ENCODE data around the gene UBALD2. TPM values are rescaled to one million over a fixed set of nuclear protein-coding genes. Genes with fewer than 3 reads are reported as not detected.
"Not testable (repeated sequence)": the region's sequence is repeated elsewhere in the genome, so short reads cannot be mapped to it uniquely, and the experiment has no call there.

The UBALD2 gene
- polyA plus RNA-seq, 3 donors = 21.8 to 28.5 (median 23.6) TPM

DNA sequence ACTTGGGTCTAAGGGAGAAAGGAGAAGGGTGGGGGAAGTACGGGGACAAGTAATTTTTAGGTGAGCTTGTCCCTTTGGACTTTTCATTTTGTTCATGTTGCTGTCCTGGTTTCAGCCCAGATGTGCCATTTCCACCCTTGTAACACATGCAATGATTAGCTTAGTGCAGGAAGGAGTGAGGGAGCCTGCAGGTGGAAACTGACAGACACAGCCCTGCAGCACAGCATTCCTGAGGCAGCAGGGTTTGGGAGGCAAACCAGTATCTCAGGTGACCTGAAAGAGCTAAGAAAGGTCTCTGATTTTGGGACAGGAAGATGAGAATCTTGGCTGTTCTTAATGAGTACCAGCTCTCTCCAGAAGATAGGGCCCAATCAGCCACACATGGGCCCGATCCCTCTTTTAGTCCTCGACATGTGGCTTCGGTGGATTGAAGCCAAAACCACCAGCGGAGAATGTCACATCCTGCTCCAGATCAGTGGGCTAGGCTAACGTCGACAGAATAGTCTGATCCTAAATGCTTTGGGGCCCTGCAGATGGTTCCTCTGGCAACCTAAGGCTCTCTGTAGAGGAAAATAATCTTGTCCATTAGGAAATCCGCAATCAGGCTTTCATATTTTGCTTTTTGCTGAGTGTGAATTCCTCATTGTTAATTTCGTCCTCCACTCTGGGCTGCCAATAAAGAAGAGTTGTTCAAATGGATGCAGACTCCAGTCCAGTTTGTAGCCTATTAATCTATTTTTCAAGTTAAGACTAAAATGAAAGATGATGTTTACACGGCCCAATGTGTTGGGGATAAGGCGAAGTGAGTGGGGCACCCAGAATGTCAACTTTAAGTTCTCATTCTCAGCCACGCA, 21.1 kb upstream of the UBALD2 start:
- no peak for DNase-seq (ENCODE audit: low read depth in 3 of 3, low spot score in 2 of 3)

DNA sequence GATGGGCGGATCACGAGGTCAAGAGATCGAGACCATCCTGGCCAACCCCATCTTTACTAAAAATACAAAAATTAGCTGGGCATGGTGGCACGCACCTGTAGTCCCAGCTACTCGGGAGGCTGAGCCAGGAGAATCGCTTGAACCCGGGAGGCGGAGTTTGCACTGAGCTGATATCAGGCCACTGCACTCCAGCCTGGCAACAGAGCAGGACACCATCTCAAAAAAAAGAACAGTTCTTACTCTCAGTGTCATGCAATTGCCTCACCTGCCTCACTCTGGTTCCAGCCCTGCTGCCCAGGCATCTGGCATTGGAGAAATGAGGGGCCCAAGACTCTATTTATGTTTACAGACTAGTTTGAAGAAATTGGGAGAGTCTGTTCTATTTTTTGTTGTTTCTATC, 20.4 kb upstream of the UBALD2 start:
- not testable (repeated sequence) for DNase-seq (ENCODE audit: low read depth in 3 of 3, low spot score in 2 of 3)

DNA sequence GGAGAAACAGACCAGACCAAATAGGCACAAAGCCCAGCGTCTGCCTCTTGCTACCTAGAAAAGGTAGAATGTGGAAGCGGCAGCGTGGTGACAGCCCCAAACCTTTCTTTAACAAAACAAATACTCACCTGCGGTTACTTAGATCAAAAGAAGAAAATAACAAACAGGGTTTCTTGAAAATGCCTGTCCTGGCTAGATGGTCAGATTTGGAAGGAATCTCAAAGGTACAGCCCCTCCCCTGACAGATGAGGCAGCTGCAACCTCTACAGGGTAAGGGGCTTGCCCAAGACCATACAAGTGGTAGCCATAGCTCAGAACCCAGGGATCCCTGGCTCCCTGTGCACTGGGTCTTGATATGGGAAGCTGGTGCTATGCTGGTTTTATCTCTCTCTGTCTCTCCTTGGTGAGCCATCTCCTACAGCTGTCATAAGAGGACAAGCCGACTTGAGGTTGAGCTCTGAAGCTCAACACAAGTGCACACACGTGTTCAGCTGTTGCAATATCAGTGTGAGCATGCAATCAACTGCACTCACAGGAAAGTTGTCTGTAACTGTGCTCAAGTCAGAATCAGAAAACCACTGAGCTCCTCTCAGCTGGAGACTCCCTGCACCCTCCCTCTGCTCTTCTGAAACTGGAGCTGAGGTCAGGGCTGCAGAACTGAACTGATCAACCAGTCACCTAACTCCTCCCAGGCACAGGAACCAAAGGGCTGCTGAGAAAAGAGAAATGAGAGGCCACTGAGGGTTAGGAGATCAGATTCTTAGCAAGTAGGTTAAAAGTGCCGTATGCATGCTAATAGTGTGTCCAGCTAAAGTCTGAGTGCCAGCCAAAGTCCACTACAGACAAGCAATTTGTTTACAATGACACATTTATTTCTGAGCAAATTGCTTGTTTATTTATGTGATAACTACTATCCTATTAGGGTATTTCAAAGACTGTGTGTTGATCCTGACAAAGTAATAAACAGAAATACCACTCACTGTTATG, 18.8 kb upstream of the UBALD2 start:
- DNase-seq (ENCODE audit: low read depth in 3 of 3, low spot score in 2 of 3) = no peak

DNA sequence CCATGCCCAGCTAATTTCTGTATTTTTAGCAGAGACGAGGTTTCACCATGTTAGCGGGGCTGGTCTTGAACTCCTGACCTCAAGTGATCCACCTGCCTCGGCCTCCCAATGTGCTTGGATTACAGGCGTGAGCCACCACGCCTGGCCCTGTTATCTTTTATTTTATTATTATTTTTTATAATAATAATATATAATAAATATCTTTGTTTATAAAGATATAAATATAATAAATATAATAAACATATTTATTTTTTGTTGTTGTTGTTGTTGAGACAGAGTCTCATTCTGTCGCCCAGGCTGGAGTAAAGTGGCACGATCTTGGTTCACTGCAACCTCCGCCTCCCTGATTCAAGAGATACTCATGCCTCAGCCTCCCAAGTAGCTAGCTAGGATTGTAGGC, 17.8 kb upstream of the UBALD2 start:
- DNase-seq (ENCODE audit: low read depth in 3 of 3, low spot score in 2 of 3) = no peak

DNA sequence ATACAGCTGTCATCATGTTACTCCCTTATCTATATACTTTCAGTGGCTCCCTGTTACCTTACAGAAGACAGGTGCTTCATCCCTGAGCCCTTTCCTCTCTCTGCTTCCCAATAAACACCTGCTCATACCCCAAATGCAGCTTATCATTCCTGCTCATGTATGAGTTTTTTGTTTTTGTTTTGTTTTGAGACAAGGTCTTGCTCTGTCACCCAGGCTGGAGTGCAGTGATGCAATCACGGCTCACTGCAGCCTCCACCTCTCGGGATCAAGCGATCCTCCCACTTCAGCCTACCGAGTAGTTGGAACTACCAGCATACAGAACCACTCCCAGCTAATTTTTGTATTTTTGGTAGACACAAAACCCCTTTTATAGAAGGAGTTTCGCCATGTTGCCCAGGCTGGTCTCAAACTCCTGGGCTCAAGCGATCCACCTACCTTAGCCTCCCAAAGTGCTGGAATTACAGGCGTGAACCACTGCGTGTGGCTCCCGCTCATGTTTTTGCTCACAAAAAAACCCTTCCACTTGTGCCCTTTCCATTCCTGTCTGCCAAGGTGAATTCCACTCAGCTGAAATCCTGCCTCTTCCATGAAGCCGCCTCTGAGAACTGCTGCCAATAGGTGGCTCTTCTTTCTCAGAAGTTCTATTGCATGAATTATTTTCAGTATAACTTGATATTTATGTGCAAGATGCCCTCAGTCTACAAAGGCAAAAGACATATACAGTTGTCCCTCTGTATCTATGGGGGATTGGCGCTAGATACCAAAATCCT, 16.9 kb upstream of the UBALD2 start:
- DNase-seq (ENCODE audit: low read depth in 3 of 3, low spot score in 2 of 3) = no peak

DNA sequence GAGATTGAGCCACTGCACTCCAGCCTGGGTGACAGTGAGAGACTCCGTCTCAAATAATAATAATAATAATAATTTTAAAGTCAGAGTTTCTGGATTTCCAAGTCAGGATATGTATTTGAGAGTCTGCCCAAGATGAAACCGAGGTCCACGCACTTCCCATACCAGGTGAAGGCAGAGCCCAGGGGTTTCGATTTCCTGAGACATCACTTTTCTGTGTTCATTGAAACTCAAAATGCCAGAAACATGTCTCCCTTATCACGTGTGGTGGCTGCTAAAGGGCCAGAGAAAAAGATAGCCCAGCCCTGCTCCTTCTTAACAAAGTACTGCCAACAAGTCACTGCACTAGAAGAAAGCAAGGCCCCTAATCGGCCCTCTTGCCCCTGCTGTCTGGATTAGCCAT, 15.0 kb upstream of the UBALD2 start:
- no peak for DNase-seq (ENCODE audit: low read depth in 3 of 3, low spot score in 2 of 3)

DNA sequence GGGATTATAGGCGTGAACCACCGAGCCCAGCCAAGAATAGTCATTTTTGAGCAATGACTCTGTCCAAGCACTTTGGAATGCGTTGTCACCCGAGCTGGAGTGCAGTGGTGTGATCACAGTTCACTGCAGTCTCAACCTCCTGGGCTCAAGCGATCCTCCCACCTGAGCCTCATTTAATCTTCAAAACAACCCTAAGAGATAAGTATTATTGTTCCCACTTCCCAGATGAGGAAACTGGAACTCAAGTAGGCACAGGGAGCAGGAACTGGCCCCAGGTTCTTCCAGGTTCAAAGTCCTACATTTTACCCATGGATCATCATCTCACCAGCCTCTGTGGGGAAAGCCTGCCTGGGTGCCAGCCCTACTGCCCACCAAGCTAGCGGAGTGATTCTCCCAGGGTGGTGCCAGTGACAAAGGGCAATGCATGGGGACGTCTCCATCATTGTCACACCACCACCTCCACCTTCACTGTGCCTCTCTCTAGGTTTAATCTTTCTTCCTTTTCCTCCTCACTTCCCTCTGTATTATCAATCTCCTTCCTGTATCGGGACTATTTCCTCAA, 13.6 kb upstream of the UBALD2 start:
- DNase-seq (ENCODE audit: low read depth in 3 of 3, low spot score in 2 of 3) = no peak

DNA sequence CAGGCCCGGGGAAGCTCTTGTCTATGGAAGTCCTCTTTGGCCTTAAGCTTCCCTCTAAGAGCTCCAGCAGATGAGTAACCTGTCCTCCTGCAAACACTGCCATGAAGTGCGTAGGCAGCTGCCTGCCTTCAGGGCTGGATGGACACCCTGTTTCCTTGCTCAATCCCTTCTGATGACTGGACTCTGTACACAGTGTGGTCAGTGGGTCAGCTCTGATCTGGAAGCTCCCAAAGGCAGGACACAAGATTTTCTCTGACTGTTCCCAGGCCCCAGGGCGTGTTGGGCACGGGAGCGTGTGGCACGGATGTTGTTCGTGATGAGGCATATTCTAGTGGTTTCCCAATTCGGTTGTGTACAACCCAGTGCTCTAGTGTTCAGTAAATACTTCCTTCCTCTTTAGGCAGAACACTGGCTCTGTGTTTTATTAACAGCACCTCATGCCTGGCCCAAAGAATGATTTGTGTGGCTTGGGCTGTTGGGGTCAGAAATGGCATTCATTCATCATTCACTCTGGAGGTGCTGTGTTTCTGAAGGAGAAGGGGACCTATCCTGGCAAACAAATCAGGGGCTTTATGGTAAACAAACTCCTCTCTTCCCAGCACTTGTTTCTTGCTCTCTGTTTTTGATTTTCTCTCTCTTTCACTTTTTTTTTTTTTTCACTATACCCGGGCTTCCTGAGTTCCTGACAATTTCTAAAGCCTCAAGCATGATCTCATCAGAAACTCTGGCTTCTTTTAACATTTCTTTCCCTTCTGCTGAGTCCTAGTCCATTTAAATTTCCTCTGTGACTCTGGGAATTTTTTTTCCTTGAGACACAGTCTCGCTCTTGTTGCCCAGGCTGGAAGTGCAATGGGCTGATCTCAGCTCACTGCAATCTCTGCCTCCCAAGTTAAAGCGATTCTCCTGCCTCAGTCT, 12.9 kb upstream of the UBALD2 start:
- DNase-seq (ENCODE audit: low read depth in 3 of 3, low spot score in 2 of 3) = no peak

DNA sequence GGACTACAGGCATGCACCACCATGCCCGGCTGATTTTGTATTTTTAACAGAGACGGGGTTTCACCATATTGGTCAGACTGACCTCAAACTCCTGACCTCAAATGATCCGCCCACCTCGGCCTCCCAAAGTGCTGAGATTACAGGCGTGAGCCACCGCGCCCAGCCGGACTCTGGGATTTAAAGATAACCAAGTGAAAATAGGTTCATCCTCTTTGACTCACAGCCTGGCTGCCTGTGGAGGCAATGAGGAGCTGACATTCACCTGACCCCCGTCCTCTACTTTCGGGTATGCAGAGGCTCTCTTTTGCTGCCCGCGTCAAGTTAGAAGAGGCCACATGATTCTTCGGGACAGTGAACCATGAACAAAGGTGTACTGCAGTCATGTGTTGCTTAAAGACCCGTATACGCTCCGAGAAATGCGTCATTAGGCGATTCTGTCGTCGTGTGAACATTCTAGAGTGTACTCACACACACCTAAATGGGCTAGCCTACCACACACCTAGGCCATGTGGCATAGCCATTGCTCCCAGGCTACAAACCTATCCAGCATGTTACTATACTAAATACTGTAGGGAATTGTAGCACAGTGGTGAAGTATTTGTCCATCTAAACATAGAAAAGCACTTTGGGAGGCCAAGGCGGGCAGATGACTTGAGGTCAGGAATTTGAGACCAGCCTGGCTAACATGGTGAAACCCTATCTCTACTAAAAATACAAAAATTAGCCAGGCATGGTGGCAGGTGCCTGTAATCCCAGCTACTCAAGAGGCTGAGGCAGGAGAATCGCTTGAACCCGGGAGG, 12.0 kb upstream of the UBALD2 start:
- not testable (repeated sequence) for DNase-seq (ENCODE audit: low read depth in 3 of 3, low spot score in 2 of 3)

DNA sequence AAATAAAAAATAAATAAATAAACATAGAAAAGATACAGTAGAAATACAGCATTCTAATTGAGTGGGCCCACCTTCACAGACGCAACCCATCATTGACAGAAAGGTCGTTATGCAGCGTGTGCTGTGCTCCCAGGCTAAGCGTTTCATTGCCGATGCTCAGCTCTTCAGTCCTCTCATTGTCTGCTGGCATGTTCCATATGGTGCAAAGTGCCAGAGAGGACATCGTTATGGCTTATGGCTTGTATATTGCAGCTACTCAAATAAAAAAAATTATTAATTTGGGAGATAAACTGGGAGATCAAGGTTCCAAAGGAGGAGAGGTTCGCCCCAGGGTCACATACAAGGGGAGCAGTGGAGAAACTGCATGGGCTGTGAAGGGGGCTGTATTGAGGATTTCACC, 11.3 kb upstream of the UBALD2 start:
- no peak for DNase-seq (ENCODE audit: low read depth in 3 of 3, low spot score in 2 of 3)

DNA sequence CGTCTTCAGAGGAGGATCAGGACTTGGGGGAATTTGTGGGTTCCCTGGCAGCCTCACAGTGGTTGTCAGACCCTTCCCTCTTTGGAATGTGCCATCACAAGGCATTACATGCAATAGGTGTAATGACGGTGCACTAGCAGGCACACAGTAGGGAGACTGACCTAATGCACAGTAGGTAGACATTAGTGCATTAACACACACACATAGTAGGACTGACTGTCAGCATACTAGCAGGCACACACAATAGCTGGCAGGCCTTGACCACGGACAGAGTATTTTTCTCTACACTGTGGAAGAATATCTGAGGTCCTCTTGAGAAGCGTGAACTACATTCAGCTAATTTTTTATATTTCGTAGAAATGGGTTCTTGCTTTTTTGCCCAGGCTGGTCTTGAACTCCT, 10.9 kb upstream of the UBALD2 start:
- no peak for DNase-seq (ENCODE audit: low read depth in 3 of 3, low spot score in 2 of 3)

DNA sequence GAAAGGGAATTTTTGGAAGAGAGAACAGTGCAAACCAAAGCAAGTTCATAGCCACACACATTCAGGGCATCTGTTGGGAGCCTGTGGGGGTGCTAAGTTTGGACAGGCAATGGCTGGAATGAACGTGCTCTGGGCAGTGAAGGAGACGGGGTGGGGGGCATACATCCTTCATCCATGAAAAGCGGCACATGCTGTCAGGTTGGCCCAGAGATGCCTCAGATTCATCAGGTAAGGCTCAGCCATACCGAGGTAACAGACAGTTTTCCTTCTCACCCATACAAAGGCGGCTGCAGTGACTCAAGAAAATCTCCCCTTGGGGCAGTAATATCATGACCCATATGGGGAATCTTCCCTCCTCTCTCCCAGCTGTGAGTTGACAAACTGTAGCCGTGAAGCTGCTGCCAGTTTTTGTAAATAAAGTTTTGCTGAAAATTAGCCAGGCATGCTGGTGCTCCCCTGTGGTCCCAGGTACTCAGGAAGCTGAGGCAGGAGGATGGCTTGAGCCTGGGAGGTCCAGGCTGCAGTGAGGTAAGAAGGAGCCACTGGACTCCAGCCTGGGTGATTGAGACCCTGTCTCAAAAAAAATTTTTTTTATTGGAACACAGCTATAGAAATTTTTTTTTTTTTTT, 9.2 kb upstream of the UBALD2 start:
- DNase-seq (ENCODE audit: low read depth in 3 of 3, low spot score in 2 of 3) = no peak

DNA sequence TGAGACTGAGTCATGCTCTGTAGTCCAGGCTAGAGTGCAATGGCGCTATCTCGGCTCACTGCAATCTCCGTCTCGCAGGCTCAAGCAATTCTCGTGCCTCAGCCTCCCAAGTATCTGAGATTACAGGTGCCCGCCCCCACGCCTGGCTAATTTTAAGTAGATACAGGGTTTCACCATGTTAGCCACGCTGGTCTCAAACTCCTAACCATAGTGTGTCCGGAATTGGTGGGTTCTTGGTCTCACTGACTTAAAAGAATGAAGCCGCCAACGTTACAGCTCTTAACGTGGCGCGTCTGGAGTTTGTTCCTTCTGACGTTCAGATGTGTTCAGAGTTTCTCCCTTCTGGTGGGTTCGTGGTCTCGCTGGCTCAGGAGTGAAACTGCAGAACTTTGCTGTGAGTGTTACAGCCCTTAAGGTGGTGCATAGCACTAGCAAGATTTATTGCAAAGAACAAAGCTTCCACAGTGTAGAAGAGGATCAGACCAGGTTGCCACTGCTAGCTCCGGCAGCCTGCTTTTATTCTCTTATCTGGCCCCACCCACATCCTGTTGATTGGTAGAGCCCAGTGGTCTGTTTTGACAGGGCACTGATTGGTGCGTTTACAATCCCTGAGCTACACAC, 8.6 kb upstream of the UBALD2 start:
- DNase-seq (ENCODE audit: low read depth in 3 of 3, low spot score in 2 of 3) = not testable (repeated sequence)

DNA sequence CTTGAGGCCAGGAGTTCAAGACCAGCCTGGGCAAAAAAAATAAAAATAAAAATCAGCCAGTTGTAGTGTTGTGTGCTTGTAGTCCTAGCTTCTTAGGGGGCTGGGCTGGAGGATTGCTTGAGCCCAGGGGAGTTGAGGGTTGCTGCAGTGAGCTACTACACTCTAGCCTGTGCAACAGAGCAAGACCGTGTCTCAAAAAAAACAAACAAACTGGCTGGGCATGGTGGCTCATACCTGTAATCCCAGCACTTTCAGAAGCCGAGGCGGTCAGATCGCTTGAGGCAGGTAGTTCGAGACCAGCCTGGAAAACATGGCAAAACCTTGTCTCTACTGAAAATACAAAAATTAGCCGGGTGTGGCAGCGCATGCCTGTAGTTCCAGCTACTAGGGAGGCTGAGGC, 4.9 kb upstream of the UBALD2 start:
- no peak for DNase-seq (ENCODE audit: low read depth in 3 of 3, low spot score in 2 of 3)

DNA sequence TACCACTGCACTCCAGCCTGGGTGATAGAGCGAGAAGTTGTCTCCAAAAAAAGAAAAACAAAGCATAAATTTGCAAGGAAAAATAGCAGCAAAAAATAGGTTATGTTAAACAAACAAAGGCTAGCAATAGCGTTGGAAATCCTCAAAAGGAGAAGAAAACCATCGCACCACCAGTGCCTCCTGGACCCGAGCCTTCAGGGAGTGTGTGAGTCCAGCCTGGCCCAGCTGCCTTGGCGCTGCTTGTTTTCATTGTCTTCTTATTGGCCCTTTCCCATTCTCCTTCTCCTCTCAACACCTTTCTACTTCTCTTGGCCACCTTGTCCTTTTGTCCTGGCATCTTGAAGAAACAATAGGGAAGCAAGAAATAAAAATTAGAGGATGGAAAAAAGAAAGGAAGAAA, 4.5 kb upstream of the UBALD2 start:
- DNase-seq (ENCODE audit: low read depth in 3 of 3, low spot score in 2 of 3) = no peak

DNA sequence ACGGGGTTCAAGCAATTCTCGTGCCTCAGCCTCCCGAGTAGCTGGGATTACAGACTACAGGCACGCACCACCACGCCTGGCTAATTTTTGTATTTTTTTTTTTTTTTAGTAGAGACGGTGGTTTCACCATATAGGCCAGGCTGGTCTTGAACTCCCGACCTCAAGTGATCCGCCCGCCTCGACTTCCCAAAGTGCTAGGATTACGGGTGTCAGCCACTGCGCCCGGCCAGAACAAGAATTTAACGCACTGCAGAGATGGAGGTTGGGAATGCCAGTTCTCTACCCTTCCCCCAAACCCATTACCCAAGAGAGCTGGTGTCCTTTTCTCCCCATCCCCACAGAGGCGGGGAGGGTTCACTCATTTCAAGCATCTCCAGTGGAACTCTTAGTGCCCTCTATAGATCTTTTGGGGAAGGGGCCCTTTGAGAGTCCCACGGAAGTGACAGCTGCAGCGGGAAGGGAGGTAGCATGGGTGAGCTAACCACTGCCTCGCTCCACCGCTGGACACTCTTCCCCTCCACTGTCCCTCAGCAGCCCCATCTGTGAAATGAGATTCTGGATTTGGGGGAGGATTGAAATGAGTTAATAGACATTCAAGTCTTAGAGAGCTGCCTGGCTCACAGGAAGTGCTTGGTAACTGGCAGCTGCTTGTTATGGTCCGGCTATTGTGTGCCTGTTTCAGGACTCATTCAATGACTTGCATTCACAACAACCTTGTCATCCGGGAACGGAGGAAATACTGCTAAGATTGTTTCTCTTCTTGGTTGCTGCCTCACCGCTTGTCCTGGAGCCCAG, 3.5 kb upstream of the UBALD2 start:
- DNase-seq (ENCODE audit: low read depth in 3 of 3, low spot score in 2 of 3) = no peak

DNA sequence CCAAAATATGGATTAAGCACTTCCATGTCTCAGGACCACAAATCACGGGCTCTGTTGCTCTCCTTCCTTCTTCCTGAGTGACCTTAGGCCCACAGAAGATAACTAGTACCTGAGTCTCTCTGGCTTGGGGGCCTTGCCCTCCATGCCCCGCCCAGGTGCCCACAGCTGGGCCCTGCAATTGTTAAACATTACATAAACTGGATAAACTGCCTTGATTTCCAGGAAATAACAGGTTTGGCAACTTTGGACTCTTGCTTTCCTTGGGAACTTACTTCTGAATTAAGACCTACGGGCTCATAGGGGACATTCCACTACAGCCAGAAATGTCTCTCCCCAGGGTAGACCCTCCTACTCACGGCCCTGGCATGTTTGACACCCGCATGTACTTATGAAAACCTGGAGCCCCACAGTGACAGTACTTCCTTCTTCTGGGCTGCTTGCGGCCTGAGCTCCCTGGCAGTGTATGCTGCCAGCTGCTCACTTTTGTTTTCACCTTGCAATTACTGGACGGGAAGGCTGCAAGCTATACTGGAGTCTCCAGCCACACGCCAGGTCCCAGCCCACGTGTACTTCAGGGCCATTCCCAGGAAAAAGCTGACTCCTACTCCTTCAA, 2.3 kb upstream of the UBALD2 start:
- DNase-seq (ENCODE audit: low read depth in 3 of 3, low spot score in 2 of 3) = no peak

Data from right renal cortex interstitium (tissue), 3 donors.